Ovary (tissue), 3 donors: ENCODE results near the gene TARS3.

Experiments used
- EP300 ChIP-seq: sonication (generic); formaldehyde crosslinking; IDR thresholded peaks from one replicate; pipeline ENCODE4 v1.6.1; 2017; ENCODE audit warnings: antibody characterized with exemption
- POLR2A ChIP-seq: fragments of 450-650 bp; IDR thresholded peaks from one replicate; pipeline ENCODE4 v1.6.1; 2017; ENCODE audit warnings: antibody characterized with exemption, mild to moderate bottlenecking, moderate library complexity
- TF ChIP-seq, protein P1 (sequence below), 3 donors: fragments of 450-650 bp in 2 of 3; fragments of 200-600 bp in 1 of 3; IDR thresholded peaks; one replicate each; pipeline versions ENCODE4 v1.5.1 to v1.8.0; 2016 to 2022; ENCODE audit warnings: antibody characterized with exemption in 3 of 3, mild to moderate bottlenecking in 1 of 3
- donor health status: DM: no; HTN: no; CAD: no.

DNA sequence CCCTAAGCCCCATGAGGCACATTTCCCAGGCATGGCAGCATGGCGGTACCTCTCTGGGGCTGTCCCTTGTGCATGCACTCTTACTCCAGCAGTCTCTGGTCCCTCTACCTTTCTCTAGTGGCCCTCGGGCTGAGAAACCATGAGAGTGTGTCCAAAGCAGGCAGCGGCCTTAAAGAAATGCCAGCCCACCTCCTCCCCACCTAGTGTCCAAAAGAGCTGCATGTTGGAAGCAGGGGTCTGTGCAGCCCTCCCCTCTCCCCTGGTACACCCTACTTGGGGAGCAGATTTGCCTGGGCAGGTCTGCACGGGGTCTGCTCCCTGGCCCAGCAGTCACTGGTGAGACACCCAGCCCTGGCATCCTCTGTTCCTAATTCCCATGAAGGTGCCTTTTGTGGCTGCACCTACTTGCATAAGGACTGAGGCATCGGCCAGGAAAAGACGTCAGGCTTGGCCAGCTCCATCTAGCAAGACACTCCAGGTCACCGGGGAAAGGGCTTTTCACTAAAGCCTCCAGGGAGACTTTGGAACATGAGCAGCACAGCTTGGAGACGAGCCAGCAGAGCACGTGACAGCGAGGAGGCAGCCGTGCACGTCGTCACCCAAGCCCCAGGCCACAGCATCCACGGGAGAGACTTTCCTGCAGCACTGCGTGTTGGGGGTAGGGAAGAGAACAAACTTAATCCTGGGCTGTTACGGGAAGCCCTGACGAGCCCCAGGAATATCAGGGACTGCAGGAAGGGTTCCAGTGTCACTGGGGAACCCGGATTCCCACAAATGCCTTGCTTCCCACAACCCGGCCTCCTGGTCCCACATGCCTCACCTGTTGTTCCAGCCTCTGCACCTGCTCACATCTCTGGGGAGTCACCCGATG lies 110.9 kb downstream of the TARS3 start:
- TF ChIP-seq, protein P1, sequence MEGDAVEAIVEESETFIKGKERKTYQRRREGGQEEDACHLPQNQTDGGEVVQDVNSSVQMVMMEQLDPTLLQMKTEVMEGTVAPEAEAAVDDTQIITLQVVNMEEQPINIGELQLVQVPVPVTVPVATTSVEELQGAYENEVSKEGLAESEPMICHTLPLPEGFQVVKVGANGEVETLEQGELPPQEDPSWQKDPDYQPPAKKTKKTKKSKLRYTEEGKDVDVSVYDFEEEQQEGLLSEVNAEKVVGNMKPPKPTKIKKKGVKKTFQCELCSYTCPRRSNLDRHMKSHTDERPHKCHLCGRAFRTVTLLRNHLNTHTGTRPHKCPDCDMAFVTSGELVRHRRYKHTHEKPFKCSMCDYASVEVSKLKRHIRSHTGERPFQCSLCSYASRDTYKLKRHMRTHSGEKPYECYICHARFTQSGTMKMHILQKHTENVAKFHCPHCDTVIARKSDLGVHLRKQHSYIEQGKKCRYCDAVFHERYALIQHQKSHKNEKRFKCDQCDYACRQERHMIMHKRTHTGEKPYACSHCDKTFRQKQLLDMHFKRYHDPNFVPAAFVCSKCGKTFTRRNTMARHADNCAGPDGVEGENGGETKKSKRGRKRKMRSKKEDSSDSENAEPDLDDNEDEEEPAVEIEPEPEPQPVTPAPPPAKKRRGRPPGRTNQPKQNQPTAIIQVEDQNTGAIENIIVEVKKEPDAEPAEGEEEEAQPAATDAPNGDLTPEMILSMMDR (IDR thresholded peaks at IDR 0.05) = no peak
- TF ChIP-seq POLR2A (no peak), EP300 (no peak)
